GM19043 (cell line): ENCODE data around the gene IMP3.
"Not testable (repeated sequence)": the region's sequence is repeated elsewhere in the genome, so short reads cannot be mapped to it uniquely, and the experiment has no call there.

Source experiments
- ATAC-seq: cut with Tn5 transposase; IDR thresholded peaks from one replicate; pipeline ENCODE4 v1.9.1; 2021; ENCODE audit warnings: low read depth; ENCODE audit not compliant: unreplicated experiment

IMP3 gene

GRCh38 chr15:75651810-75652543 lies 12.0 kb upstream of the IMP3 start:
- ATAC-seq = no peak

- no peak for ATAC-seq
Observed at GRCh38 chr15:75650908-75651809, 11.1 kb upstream of the IMP3 start.

- ATAC-seq = no peak
Observed at GRCh38 chr15:75649848-75650247, 9.8 kb upstream of the IMP3 start.

GRCh38 chr15:75649045-75649761 lies 9.2 kb upstream of the IMP3 start:
- ATAC-seq = no peak

- no peak for ATAC-seq
Observed at GRCh38 chr15:75648156-75649000, 8.4 kb upstream of the IMP3 start.

GRCh38 chr15:75647370-75648155 lies 7.5 kb upstream of the IMP3 start, which contains the start of gene SNX33:
Gene SNX33, plus strand, starts transcription at chr15:75647912. Its CDS starts 1,191 bp downstream, at chr15:75649103.
- ATAC-seq = no peak

GRCh38 chr15:75646944-75647364 lies 6.9 kb upstream of the IMP3 start:
- ATAC-seq = no peak

- ATAC-seq = no peak
Observed at GRCh38 chr15:75646112-75646943, 6.3 kb upstream of the IMP3 start.

GRCh38 chr15:75644376-75644775 lies 4.4 kb upstream of the IMP3 start:
- ATAC-seq = no peak

- no peak for ATAC-seq
Observed at GRCh38 chr15:75641603-75642002, 1.6 kb upstream of the IMP3 start.

GRCh38 chr15:75641179-75641503 lies 1.1 kb upstream of the IMP3 start:
- no peak for ATAC-seq

- ATAC-seq = peak; percentile 22
Observed at GRCh38 chr15:75640483-75641178, 607 bp upstream of the IMP3 start.

GRCh38 chr15:75639191-75639708 lies 774 bp downstream of the IMP3 start:
- no peak for ATAC-seq

- ATAC-seq = no peak
Observed at GRCh38 chr15:75637245-75638009, 2.6 kb downstream of the IMP3 start.

GRCh38 chr15:75636026-75636425 lies 4.0 kb downstream of the IMP3 start:
- no peak for ATAC-seq

GRCh38 chr15:75633922-75634321 lies 6.1 kb downstream of the IMP3 start:
- not testable (repeated sequence) for ATAC-seq

- no peak for ATAC-seq
Observed at GRCh38 chr15:75631935-75632334, 8.1 kb downstream of the IMP3 start.
